ENCODE results near the gene FYN.

Gene FYN

GRCh38 chr6:111625461-111626391 lies 247.5 kb downstream of the FYN start:
- no peak for DNase-seq (ENCODE audit: low read depth)

- no peak for DNase-seq (ENCODE audit: low read depth)
Observed at GRCh38 chr6:111625099-111625416, 248.2 kb downstream of the FYN start.

GRCh38 chr6:111624401-111625098 lies 248.7 kb downstream of the FYN start:
- DNase-seq (ENCODE audit: low read depth) = no peak

GRCh38 chr6:111623046-111623718 lies 250.1 kb downstream of the FYN start:
- no peak for DNase-seq (ENCODE audit: low read depth)

- DNase-seq (ENCODE audit: low read depth) = no peak
Observed at GRCh38 chr6:111620169-111620568, 253.1 kb downstream of the FYN start.

GRCh38 chr6:111618407-111618806 lies 254.8 kb downstream of the FYN start:
- no peak for DNase-seq (ENCODE audit: low read depth)

GRCh38 chr6:111617149-111617548 lies 256.1 kb downstream of the FYN start:
- no peak for DNase-seq (ENCODE audit: low read depth)

- DNase-seq (ENCODE audit: low read depth) = no peak
Observed at GRCh38 chr6:111615916-111616612, 257.2 kb downstream of the FYN start.

- no peak for DNase-seq (ENCODE audit: low read depth)
Observed at GRCh38 chr6:111614833-111615582, 258.2 kb downstream of the FYN start.

- no peak for DNase-seq (ENCODE audit: low read depth)
Observed at GRCh38 chr6:111612379-111612778, 260.9 kb downstream of the FYN start.

GRCh38 chr6:111610548-111611172 lies 262.6 kb downstream of the FYN start:
- no peak for DNase-seq (ENCODE audit: low read depth)
